SU-DHL-6 (cell line): ENCODE measurements around the gene LTB.

Experiments
- EZH2phosphoT487 ChIP-seq: fragments of 200-600 bp; sonication (generic), shearing (Covaris generic); conservative IDR thresholded peaks from 2 replicates; pipeline ENCODE4 v1.6.1; 2018; ENCODE audit warnings: mild to moderate bottlenecking, antibody characterized with exemption, low read length, moderate library complexity, mixed read lengths
- TF ChIP-seq, protein P1 (sequence below): fragments of 200-600 bp; sonication (generic); IDR thresholded peaks from one replicate; pipeline ENCODE4 v1.5.1; 2017; ENCODE audit warnings: antibody characterized with exemption, mild to moderate bottlenecking, low read length, moderate library complexity; ENCODE audit not compliant: insufficient read depth, poor library complexity, severe bottlenecking

DNA sequence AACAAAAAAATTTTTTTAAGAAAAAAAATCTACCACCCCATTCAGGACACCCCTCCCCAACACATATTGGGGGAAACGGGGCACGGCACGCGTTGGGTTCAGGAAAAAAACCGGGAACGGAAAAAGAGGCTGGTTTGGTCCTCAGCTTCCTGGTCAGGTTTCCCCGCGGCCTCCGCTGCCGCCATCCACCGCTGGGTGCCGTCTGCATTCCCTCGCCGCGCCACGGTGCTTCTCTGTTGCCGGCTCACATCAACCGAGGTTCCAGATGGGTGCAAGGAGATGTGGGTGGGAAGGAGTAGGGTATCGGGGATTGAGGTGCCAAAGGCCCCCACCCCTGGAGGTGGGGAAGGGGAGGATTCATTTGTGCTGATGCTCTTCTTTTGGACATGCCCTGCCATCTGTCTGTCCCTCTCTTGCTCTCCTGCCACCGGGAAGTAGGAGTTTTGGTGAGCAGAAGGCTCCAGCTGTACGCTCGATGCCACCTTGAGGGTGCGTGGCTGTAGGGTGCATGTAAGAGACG, 47.6 kb downstream of the LTB start:
- TF ChIP-seq, protein P1, sequence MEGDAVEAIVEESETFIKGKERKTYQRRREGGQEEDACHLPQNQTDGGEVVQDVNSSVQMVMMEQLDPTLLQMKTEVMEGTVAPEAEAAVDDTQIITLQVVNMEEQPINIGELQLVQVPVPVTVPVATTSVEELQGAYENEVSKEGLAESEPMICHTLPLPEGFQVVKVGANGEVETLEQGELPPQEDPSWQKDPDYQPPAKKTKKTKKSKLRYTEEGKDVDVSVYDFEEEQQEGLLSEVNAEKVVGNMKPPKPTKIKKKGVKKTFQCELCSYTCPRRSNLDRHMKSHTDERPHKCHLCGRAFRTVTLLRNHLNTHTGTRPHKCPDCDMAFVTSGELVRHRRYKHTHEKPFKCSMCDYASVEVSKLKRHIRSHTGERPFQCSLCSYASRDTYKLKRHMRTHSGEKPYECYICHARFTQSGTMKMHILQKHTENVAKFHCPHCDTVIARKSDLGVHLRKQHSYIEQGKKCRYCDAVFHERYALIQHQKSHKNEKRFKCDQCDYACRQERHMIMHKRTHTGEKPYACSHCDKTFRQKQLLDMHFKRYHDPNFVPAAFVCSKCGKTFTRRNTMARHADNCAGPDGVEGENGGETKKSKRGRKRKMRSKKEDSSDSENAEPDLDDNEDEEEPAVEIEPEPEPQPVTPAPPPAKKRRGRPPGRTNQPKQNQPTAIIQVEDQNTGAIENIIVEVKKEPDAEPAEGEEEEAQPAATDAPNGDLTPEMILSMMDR: no peak
- TF ChIP-seq EZH2phosphoT487: no peak
